Ectodermal cell (in vitro differentiated cells): Measurements from ENCODE around the gene QPCTL.
"Not testable (repeated sequence)": the region's sequence is repeated elsewhere in the genome, so short reads cannot be mapped to it uniquely, and the experiment has no call there.

Experiments used
- H3K27ac ChIP-seq: 2 replicates; pipeline ENCODE4 v1.7.0; 2013; ENCODE audit warnings: mild to moderate bottlenecking, low read depth, low read length; ENCODE audit not compliant: insufficient read depth, poor library complexity, severe bottlenecking
- H3K27me3 ChIP-seq: 2 replicates; pipeline ENCODE4 v1.7.0; 2013; ENCODE audit warnings: mild to moderate bottlenecking, low read length; ENCODE audit not compliant: insufficient read depth, control insufficient read depth, poor library complexity, severe bottlenecking
- H3K36me3 ChIP-seq: one replicate; pipeline ENCODE4 v1.7.0; 2013; ENCODE audit warnings: low read length; ENCODE audit not compliant: control insufficient read depth, insufficient read depth
- H3K4me1 ChIP-seq: one replicate; pipeline ENCODE4 v1.7.0; 2013; ENCODE audit warnings: low read length; ENCODE audit not compliant: control insufficient read depth, insufficient read depth
- H3K4me3 ChIP-seq: 2 replicates; pipeline ENCODE4 v1.7.0; 2013; ENCODE audit warnings: low read depth, low read length, control low read depth; ENCODE audit not compliant: insufficient read depth
- H3K9me3 ChIP-seq: 2 replicates; pipeline ENCODE4 v1.7.0; 2013; ENCODE audit warnings: mild to moderate bottlenecking, low read length, moderate library complexity; ENCODE audit not compliant: control insufficient read depth
- WGBS, 2 experiments: methylation state at CpG; one replicate each; pipeline ENCODE4 v1.1.7; 2013; ENCODE audit warnings: missing lambda C conversion rate in 2 of 2; 5-methylcytosine and 5-hydroxymethylcytosine counted together

The QPCTL gene

DNA sequence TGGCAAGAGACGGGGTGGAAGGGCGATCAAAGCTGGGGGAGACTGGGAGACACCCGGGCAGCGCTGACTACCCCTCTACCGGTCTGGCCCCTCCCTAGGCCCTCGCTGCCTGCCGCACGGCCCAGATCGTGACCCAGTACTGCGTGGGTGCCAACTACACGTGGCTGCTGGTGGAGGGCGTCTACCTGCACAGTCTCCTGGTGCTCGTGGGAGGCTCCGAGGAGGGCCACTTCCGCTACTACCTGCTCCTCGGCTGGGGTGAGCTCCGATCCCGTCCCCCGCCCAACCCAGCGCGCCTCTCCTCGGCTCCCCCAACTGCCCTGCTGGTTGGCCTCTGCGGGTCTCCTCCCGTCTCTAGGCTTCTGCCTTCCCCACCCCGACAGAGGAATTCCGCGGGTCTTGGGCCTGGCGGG lies 15.6 kb upstream of the QPCTL start:
- peaks cover 64% of the 10 kb centered on the region for H3K27me3 ChIP-seq
- peak overlapping the region; percentile 30 for H3K4me3 ChIP-seq
- H3K36me3 ChIP-seq, result no peaks in the 10 kb centered on the region
- H3K27ac ChIP-seq, result no peak overlapping the region
- H3K9me3 ChIP-seq, result no peaks in the 10 kb centered on the region
- H3K4me1 ChIP-seq, result no peaks in the 10 kb centered on the region
- WGBS, 2 experiments, result 12 to 16% methylated on average over 28 of the region's 28 CpGs

DNA sequence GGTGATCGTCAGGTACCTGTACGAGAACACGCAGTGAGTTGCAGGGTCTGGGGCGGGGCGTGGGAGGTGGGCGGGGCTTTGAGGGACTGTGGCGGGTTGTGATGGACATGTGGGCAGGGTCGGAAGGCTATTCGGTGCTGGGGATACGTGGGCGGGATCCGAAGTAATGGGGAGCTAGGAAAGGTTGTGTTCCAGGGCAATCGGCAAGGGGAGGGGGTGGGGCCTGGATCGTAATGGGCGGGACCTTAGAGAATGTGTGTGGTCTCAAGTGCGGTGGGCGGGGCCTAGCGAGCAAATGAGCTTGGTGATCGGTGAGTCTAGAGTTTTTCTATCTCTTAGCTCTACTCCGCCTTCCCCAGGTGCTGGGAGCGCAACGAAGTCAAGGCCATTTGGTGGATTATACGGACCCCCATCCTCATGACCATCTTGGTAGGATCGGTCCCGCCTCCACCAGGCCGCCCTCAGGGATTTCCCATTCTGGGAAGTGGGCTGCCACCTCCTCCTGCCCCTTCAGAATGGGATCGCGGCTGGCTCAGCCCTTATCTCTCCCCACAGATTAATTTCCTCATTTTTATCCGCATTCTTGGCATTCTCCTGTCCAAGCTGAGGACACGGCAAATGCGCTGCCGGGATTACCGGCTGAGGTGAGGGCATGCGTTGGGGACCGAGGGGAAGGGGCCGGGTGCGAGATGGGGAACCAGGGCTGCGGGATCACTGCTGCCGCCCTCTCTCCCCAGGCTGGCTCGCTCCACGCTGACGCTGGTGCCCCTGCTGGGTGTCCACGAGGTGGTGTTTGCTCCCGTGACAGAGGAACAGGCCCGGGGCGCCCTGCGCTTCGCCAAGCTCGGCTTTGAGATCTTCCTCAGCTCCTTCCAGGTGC lies 14.9 kb upstream of the QPCTL start:
- peak overlapping the region; percentile 19 for H3K4me3 ChIP-seq
- H3K27ac ChIP-seq, result no peak overlapping the region
- no peaks in the 10 kb centered on the region for H3K36me3 ChIP-seq
- H3K4me1 ChIP-seq, result no peaks in the 10 kb centered on the region
- peaks cover 58% of the 10 kb centered on the region for H3K27me3 ChIP-seq
- 4% methylated on average over 49 of the region's 49 CpGs for WGBS, 2 experiments
- H3K9me3 ChIP-seq, result no peaks in the 10 kb centered on the region

DNA sequence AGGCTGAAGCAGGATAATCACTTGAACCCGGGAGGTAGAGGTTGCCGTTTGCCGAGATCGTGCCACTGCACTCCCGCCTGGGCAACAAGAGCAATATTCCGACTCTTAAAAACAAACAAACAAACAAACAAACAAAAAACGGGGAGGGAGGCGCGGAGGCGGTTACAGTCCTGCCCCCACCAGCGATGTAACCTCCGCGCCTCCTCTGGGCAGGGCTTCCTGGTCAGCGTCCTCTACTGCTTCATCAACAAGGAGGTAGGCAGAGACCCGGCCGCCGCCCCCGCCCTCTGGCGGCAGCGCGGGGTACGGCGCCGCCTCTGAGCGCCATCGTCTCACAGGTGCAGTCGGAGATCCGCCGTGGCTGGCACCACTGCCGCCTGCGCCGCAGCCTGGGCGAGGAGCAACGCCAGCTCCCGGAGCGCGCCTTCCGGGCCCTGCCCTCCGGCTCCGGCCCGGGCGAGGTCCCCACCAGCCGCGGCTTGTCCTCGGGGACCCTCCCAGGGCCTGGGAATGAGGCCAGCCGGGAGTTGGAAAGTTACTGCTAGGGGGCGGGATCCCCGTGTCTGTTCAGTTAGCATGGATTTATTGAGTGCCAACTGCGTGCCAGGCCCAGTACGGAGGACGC lies 11.0 kb upstream of the QPCTL start:
- H3K36me3 ChIP-seq, result peaks cover 8% of the 10 kb centered on the region
- H3K9me3 ChIP-seq, result no peaks in the 10 kb centered on the region
- no peaks in the 10 kb centered on the region for H3K4me1 ChIP-seq
- WGBS, 2 experiments, result 10 to 11% methylated on average over 51 of the region's 51 CpGs
- peaks cover 46% of the 10 kb centered on the region for H3K27me3 ChIP-seq
- peak overlapping the region; percentile 31 for H3K4me3 ChIP-seq
- H3K27ac ChIP-seq, result no peak overlapping the region

DNA sequence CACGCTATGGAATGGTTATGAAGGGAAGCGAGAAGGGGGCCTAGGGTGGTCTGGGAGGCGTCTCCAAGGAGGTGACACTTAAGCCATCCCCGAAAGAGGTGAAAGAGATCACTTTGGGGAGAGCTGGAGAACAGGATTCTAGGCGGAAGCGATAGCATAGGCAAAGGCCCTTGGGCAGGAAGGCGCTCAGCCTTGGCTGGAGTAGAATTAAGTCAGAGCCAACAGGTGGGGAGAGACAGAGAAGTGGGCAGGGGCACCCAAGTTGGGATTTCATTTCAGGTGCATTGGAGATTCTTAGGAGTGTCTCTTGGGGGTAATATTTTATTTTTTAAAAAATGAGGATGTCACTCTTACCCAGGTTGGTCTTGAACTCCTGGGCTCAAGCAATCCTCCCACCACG lies 10.3 kb upstream of the QPCTL start:
- Histone ChIP-seq H3K27ac (no peak overlapping the region), H3K9me3 (no peaks in the 10 kb centered on the region), H3K4me3 (no peak overlapping the region), H3K4me1 (no peaks in the 10 kb centered on the region), H3K36me3 (peaks cover 10% of the 10 kb centered on the region), H3K27me3 (peaks cover 40% of the 10 kb centered on the region)
- 84 to 85% methylated on average over 8 of the region's 8 CpGs for WGBS, 2 experiments

- H3K9me3 ChIP-seq, result no peaks in the 10 kb centered on the region
- 86 to 91% methylated on average over 5 of the region's 5 CpGs for WGBS, 2 experiments
- peaks cover 32% of the 10 kb centered on the region for H3K27me3 ChIP-seq
- H3K4me3 ChIP-seq, result no peak overlapping the region
- peaks cover 18% of the 10 kb centered on the region for H3K36me3 ChIP-seq
- H3K27ac ChIP-seq, result no peak overlapping the region
- H3K4me1 ChIP-seq, result no peaks in the 10 kb centered on the region
Measured at GRCh38 chr19:45682908-45683307, 9.6 kb upstream of the QPCTL start.

GRCh38 chr19:45685045-45685444 lies 7.4 kb upstream of the QPCTL start:
- H3K27me3 ChIP-seq, result peaks cover 11% of the 10 kb centered on the region
- not testable (repeated sequence) for H3K27ac ChIP-seq, H3K9me3 ChIP-seq, H3K4me1 ChIP-seq, H3K4me3 ChIP-seq
- H3K36me3 ChIP-seq, result peaks cover 18% of the 10 kb centered on the region
- WGBS, 2 experiments, result 85 to 87% methylated on average over 11 of the region's 11 CpGs

DNA sequence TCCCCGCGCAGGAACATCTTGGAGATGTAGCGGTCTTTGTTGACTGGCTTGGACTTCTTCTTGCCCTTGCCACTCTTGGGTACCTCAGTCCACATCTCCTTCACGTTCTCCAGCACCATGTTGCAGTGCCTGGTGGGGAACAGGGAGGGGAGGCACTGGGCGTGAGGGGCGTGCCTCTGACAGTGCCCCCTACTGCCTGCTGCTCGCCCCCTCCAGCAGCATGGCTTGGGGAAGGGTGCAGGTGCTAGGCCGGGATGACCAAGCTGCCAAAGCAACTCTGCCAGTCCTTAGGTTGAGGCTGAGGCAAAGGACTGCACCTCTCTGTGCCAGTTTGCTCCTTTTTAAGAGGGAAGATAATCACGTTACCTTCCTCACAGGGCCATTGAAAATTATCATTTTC lies 4.9 kb upstream of the QPCTL start:
- H3K27ac ChIP-seq, result no peak overlapping the region
- peaks cover 18% of the 10 kb centered on the region for H3K36me3 ChIP-seq
- no peaks in the 10 kb centered on the region for H3K4me1 ChIP-seq
- no peaks in the 10 kb centered on the region for H3K27me3 ChIP-seq
- H3K4me3 ChIP-seq, result no peak overlapping the region
- WGBS, 2 experiments, result 91 to 94% methylated on average over 9 of the region's 9 CpGs
- H3K9me3 ChIP-seq, result no peaks in the 10 kb centered on the region

- H3K27ac ChIP-seq, result peak within 1 kb of the TSS; percentile 81
- peaks cover 22% of the 10 kb centered on the region for H3K36me3 ChIP-seq
- H3K4me3 ChIP-seq, result peak within 1 kb of the TSS; percentile 87
- H3K9me3 ChIP-seq, result no peaks in the 10 kb centered on the region
- no peaks in the 10 kb centered on the region for H3K27me3 ChIP-seq
- H3K4me1 ChIP-seq, result no peaks in the 10 kb centered on the region
- WGBS, 2 experiments, result 0 to 1% methylated on average over 36 of the region's 36 CpGs
Measured at GRCh38 chr19:45691516-45692186, 815 bp upstream of the QPCTL start, which contains the start of gene SNRPD2. Gene SNRPD2 (minus strand): TSS chr19:45691953. CDS start chr19:45691888, 65 bp downstream.

DNA sequence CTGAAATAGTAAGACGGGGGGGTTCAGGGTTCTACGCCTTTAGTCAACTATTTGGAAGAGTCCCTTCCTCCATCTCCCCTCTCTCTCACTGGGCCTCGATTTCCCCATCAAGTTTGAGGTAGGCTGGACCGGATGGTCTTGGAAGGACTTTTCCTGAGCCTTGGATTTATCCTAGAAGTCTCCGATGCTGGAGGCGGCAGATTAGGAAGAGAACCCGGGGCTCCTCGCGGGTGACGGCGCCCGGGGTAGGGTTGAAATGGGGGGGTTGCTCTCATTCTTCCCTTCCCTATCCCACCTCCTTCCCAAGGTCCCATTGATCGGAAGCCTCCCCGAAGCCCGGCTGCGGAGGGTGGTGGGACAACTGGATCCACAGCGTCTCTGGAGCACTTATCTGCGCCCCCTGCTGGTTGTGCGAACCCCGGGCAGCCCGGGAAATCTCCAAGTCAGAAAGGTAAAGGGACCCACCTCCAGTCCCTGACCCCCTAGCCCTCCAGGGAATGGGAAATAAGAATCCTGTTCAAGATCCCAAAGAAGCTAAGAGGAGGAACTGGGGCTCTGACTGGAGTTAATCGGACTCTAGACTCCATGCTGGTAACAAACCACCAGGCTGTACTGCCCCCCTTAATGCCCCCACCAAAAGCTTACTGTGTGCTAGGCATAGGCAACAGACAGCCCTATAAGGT lies 781 bp downstream of the QPCTL start:
- H3K4me1 ChIP-seq, result no peaks in the 10 kb centered on the region
- peak overlapping the region; percentile 81 for H3K27ac ChIP-seq
- no peaks in the 10 kb centered on the region for H3K27me3 ChIP-seq
- no peaks in the 10 kb centered on the region for H3K9me3 ChIP-seq
- H3K4me3 ChIP-seq, result peak overlapping the region; percentile 87
- peaks cover 14% of the 10 kb centered on the region for H3K36me3 ChIP-seq
- WGBS, 2 experiments, result 2% methylated on average over 17 to 22 of the region's 22 CpGs
